HG03280 (cell line): ENCODE results near the gene C16orf92.
A peak's percentile ranks its signal among the peaks of the same experiment; 100 is the strongest.

Experiments used
- ATAC-seq: cut with Tn5 transposase; IDR thresholded peaks from one replicate; pipeline ENCODE4 v1.9.1; 2021; ENCODE audit warnings: mild to moderate bottlenecking, moderate library complexity; ENCODE audit not compliant: unreplicated experiment

The C16orf92 gene, protein sequence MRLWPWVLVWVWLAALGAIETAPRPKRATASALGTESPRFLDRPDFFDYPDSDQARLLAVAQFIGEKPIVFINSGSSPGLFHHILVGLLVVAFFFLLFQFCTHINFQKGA

DNA sequence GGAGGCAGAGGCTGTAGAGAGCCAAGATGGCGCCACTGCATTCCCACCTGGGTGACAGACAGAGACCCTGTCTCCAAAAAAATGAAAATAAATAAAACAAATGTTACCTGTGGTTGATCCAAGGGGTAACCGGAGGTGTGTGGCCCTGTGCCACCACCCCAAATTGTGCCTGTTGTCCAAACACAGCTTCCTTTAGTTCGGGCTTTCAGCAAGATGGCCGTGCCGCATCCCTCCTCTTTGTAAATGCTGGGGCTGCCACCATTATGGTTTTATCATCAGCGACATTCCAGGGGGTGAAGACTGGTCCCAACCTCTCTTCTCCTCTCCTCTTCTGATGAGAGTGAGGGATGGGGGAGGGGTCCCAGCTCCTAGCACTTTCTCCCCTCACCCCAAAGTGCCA lies at the start of gene C16orf92:
Gene C16orf92 (plus strand): TSS at position 312 of the 400 bp plus-strand sequence. CDS start 143 bp downstream, outside the sequence.
- no peak for ATAC-seq

DNA sequence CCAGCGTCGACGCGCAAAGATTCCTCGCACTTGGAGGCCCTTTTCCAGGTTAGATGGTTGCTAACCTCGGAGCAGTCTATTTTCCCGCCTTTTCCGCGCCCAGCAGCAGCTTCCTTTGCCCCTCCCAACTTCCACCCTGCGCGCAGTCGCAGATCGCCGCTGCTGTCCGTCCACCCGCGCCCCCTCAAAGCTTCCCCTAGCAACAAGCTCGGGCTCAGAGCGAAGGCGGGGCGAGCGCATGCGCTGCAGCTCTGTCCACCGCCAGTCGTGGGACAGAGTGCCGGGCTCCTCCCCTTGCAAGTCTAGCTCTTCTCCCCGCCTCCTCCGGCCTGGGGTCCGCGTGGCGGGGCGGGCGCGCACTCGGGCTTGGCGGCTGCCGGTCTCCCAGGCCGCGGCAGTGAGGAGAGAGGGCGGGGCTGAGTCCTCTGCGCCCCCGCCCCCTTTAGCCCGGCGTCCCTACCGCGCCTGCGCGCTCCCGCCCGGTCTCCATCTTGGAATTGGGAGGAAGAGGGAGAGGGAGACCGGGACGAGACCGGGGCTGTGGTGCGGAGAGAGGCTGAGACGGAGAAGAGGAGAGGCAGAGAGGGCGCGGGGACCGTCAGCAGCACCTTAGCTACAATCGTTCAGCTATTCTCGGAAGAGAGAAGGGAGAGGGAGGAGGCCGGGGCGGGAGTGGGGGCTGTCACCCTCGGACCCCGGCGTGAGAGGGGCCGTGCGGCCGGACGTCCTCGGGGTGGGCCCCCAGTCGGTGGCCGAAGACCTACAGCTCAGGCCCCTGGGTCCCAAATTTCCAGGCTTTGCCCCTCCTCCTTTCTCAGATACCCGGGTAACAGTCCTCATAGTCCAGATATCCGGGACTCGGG lies 49.4 kb upstream of the C16orf92 start, which contains the start of gene TAOK2:
Gene TAOK2 (plus strand): TSS at position 485 of the 863 bp plus-strand sequence. CDS start 3,905 bp downstream, outside the sequence.
- ATAC-seq: peak; percentile 96

DNA sequence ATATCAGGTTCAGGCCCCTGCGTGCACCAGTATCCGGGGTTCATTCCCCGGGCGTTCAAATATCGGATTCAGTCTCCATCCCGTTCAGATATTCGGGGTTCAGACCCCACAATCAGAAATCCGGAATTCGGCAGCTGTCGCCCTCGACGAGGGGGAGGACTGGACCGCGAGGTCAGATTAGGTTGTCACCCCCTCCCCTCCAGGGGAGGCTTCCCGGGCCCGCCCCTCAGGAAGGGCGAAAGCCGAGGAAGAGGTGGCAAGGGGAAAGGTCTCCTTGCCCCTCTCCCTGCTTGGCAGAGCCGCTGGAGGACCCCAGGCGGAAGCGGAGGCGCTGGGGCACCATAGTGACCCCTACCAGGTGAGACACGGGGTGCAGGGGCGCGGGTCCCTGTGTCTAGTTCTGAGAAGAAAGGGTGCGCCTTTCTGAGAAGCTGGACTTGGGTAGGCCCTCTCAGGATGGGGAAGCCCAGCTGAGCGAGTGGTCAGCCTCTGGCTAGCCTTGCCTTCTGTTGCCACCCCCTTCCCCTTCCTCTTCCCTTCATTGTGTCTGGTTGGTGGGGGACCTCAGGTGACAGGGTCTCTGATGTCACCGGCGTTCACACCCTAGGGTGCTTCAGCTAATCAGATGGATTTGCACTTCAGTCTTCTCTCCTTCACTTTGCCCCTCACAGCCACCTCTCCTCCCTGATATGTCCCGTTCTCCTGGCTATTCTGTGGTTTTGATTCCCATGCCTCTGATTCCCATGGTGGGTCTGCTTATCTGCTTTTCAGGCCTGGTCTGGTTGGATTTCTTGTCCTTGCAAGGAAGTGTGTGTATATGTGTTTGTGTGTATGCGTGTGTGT lies 48.5 kb upstream of the C16orf92 start:
- ATAC-seq: no peak

DNA sequence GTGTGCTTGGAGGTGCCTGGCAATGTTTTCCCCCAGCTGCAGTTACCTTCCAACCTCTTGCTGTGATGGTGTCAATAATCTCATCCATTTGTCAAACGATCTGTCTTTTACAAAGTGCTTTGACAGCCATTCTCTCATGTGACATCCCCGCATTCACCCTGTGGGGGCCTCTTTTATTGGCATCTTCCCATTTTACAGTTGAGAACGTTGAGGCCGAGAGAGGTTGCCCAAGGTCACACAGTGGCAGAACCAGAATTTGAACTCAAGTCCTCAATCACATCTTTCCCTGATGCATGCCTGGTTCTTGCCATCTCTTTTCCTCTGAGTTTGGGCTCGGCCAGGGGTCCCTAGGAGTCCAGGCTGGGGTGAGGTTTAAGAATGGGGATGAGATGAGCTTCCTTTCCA lies 47.9 kb upstream of the C16orf92 start:
- ATAC-seq: no peak

DNA sequence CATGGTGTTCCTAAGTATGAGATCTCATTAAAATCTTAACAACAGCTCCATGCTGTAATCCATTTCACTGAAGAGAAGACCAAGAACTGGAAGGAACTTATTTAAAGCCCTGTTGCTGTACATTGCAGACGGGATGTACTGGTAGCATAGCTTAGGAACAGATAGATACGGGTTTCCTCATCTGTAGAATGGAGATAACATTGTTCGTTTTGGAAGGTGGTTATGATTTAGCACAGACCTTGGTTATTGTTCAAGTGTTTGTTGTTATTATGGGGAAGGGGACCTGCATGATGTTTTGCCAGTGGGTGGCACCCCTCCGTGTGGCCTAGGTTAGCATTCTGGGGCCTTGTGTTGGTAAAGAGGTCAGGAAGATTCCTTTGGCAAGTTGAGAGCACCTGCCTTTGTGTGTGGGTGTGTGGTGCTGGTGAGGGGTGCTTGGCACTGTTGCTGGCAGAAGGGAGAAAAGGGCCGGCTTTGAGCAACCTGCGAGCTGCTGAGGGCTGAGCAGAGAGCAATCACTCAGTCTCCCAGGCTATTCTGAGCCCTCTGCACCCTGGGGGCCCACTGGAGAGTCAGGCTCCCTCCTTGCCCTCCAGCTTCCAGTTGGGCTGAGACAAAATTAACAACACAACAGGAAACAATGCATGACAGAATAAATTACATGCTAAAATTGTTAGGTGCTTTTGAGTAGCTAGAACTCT lies 47.0 kb upstream of the C16orf92 start:
- no peak for ATAC-seq

DNA sequence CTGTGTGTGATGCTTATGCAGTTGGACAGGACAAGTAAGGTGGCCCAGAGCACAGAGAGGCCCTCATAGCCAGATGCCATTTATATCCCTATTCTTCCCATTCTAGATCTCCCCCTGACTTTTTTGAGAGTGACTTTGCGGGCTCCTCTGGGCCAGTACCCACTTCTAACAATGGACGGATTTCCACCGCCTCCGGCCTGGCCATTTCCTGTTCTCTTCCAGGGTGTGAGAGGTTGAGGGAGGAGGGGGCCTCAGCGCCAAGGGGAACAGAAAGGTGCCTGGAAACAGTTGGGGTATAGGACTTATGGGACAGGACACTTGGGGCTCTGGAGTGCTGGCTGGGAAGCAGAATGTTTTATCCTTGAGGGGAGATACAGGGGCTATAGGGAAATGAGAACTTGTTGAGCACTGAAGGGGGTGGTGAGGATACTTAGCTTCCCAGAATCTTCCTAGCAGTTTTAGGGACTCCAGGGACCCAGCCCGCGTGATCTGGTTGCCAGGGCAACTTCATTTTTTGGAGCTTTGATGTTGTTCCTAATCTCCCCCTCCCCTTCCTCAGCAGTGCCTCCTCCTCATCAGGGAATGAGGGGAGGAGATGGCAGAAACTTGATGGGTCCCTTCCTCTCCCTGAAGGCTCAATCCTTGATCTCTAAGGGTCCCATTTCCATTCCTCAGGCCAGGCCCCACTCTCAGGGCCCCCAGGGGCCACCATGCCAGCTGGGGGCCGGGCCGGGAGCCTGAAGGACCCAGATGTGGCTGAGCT lies 45.8 kb upstream of the C16orf92 start:
- ATAC-seq: no peak

DNA sequence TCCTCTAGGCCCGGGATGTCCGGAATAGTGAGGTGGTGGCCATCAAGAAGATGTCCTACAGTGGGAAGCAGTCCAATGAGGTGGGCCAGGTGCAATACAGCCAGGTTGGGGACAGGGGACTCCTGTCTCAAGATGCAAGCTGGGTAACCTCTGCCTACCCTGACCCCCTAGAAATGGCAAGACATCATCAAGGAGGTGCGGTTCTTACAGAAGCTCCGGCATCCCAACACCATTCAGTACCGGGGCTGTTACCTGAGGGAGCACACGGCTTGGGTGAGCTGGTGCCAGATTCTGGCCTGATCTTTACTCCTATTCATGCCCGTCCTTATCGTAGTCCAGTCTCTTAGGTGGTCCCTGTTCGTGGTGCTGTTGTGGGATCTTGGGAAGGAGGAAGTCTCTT lies 44.9 kb upstream of the C16orf92 start:
- no peak for ATAC-seq

DNA sequence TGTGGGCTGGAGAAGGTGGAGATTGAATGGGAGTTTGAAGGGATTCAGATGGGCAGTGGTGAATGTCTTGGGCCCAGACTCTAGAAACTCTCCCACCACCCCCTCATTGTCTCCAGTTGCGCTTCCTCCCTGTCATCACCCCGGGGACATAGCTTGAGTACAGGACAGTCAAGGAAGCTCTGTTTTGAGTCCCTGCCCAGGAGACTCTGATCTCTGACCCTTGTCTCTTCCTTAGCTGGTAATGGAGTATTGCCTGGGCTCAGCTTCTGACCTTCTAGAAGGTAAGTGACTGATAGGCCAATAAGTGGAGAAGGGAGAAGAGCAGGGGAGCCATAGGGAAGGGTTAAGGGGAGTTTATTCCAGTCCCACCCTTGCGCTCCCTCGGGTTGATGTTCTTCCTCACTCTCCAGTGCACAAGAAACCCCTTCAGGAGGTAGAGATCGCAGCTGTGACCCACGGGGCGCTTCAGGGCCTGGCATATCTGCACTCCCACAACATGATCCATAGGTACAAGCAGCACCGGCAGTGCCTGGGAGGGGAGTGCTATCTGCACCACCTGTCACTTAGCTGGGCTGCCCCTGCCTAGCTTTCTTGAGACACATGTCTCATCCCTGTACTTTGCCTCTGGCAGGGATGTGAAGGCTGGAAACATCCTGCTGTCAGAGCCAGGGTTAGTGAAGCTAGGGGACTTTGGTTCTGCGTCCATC lies 44.3 kb upstream of the C16orf92 start:
- ATAC-seq: no peak

DNA sequence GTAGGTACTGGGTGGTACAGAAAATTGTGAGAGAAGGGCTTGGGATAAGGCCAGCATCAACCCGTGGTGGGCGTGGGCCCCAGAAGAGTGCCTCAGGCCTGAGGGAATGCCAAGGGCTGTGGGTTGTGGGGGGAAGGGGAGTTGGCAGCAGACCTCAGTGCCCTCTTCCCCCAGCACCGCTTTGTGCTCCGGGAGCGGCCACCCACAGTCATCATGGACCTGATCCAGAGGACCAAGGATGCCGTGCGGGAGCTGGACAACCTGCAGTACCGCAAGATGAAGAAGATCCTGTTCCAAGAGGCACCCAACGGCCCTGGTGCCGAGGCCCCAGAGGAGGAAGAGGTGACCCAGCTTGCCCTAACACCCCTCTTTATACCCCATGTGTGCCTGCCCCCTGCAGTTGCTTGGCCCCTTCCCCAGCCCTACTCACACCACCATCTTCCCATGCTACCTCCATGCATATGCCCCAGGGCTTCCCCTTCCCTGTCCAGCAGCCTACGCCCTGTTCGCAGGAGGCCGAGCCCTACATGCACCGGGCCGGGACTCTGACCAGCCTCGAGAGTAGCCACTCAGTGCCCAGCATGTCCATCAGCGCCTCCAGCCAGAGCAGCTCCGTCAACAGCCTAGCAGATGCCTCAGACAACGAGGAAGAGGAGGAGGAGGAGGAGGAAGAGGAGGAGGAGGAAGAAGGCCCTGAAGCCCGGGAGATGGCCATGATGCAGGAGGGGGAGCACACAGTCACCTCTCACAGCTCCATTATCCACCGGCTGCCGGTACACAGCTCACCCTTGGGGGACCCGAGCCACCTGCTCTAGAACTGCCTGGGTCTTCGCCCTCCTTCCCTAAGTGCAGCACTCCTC lies 40.2 kb upstream of the C16orf92 start:
- ATAC-seq: no peak

DNA sequence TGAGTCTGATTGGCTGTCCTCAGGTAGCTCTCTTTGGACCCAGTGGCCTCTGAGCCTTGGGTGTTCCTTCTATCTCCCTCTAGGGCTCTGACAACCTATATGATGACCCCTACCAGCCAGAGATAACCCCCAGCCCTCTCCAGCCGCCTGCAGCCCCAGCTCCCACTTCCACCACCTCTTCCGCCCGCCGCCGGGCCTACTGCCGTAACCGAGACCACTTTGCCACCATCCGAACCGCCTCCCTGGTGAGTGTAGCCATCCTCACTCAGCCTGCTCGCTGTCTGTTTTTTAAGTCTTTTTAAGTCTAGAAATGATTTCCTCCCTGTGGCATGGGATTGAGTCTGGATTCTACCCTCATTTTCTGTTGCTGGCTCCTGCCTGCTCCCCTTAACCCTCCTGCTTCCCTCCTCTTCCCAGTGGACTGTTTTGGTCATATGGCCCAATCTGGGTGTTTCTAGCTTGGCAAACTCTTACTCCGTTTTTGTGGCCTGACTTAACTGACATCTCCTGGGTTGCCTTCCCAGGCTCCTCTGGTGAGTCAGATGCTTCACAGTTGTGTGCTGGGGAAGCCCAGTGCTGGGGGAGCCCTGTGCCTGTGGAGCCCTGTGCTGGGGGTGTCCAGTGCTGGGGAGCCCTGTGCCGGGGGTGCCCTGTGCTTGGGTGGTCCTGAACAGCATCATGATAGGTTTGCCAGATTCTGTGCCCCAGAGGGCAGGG lies 39.4 kb upstream of the C16orf92 start:
- ATAC-seq: no peak

DNA sequence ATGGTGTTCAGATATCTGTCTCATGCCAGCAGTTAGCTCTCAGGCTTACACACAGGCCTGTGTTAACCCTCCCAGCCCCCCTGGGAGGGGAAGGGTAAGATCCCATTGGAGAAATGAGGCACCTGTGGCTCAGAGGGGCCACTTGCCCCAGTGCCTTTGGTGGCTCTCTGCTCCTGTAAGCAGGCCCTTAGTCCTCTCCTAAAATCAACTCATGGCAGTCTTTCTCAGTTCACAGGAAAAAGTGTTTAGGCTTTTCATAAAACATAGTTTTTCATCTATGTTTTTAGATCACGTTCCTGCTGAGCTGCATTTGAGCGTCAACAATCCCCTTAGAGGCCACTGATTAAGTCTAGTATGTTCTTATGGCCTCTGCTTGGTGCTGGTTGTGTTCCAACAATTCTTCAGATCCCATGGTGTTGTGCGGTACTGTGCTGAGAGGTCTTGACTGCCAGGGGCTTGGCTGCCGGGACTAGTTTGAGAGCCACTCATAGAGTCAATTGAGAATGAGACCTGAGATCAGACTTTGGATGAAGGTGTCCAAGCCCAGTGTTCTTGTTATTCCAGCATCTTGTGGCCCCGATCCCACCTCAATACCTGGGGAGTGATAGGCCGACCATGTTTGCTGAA lies 38.7 kb upstream of the C16orf92 start:
- ATAC-seq: no peak

DNA sequence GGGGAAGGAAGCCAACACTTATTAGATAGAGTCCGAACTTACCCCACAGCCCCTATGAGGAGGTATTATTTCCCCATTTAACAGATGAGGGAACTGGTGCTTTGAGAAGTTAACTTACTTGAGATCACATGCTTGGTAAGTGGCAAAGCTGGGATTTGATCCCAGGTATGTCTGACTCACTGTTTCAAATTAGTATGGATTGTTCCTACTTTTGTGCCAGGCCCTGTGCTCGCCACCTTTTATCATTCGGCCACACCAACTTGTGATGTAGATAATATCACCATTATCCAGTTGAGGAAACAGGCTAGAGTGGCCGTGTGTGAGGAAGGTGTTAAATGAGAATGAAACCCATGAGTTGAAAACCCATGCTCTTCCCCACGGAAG lies 38.2 kb upstream of the C16orf92 start:
- ATAC-seq: no peak

DNA sequence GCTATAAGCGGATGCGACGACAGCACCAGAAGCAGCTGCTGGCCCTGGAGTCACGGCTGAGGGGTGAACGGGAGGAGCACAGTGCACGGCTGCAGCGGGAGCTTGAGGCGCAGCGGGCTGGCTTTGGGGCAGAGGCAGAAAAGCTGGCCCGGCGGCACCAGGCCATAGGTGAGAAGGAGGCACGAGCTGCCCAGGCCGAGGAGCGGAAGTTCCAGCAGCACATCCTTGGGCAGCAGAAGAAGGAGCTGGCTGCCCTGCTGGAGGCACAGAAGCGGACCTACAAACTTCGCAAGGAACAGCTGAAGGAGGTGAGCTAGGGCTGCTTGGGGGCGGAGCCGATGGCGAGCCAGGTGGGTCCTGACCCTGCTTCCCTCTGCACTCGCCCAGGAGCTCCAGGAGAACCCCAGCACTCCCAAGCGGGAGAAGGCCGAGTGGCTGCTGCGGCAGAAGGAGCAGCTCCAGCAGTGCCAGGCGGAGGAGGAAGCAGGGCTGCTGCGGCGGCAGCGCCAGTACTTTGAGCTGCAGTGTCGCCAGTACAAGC lies 37.7 kb upstream of the C16orf92 start:
- no peak for ATAC-seq

DNA sequence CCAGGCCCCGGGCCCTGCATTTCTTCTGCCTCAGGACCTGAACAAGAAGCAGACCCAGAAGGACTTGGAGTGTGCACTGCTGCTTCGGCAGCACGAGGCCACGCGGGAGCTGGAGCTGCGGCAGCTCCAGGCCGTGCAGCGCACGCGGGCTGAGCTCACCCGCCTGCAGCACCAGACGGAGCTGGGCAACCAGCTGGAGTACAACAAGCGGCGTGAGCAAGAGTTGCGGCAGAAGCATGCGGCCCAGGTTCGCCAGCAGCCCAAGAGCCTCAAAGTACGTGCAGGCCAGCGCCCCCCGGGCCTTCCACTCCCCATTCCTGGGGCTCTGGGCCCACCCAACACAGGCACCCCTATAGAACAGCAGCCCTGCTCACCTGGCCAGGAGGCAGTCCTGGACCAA lies 36.8 kb upstream of the C16orf92 start:
- no peak for ATAC-seq

DNA sequence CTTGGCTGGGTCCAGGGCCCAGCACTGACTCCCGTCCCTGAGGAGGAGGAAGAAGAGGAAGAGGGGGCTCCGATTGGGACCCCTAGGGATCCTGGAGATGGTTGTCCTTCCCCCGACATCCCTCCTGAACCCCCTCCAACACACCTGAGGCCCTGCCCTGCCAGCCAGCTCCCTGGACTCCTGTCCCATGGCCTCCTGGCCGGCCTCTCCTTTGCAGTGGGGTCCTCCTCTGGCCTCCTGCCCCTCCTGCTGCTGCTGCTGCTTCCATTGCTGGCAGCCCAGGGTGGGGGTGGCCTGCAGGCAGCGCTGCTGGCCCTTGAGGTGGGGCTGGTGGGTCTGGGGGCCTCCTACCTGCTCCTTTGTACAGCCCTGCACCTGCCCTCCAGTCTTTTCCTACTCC lies 36.1 kb upstream of the C16orf92 start:
- ATAC-seq: no peak

DNA sequence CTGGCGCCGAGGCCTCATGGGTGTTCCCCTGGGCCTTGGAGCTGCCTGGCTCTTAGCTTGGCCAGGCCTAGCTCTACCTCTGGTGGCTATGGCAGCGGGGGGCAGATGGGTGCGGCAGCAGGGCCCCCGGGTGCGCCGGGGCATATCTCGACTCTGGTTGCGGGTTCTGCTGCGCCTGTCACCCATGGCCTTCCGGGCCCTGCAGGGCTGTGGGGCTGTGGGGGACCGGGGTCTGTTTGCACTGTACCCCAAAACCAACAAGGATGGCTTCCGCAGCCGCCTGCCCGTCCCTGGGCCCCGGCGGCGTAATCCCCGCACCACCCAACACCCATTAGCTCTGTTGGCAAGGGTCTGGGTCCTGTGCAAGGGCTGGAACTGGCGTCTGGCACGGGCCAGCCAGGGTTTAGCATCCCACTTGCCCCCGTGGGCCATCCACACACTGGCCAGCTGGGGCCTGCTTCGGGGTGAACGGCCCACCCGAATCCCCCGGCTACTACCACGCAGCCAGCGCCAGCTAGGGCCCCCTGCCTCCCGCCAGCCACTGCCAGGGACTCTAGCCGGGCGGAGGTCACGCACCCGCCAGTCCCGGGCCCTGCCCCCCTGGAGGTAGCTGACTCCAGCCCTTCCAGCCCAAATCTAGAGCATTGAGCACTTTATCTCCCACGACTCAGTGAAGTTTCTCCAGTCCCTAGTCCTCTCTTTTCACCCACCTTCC lies 35.5 kb upstream of the C16orf92 start:
- no peak for ATAC-seq
